IPS-18c (cell line): ENCODE data around the gene FBXL16.
"Not testable (repeated sequence)": the region's sequence is repeated elsewhere in the genome, so short reads cannot be mapped to it uniquely, and the experiment has no call there.

Experiments used
- H3K4me3 ChIP-seq: 2 replicates; pipeline ENCODE4 v1.7.0; 2013; ENCODE audit warnings: low read depth, mild to moderate bottlenecking, low read length, moderate library complexity; ENCODE audit not compliant: insufficient read depth
- H3K9me3 ChIP-seq: one replicate; pipeline ENCODE4 v1.6.1; 2013; ENCODE audit warnings: mild to moderate bottlenecking, low read length, moderate library complexity; ENCODE audit not compliant: control insufficient read depth, insufficient read depth

FBXL16 gene, protein sequence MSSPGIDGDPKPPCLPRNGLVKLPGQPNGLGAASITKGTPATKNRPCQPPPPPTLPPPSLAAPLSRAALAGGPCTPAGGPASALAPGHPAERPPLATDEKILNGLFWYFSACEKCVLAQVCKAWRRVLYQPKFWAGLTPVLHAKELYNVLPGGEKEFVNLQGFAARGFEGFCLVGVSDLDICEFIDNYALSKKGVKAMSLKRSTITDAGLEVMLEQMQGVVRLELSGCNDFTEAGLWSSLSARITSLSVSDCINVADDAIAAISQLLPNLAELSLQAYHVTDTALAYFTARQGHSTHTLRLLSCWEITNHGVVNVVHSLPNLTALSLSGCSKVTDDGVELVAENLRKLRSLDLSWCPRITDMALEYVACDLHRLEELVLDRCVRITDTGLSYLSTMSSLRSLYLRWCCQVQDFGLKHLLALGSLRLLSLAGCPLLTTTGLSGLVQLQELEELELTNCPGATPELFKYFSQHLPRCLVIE

DNA sequence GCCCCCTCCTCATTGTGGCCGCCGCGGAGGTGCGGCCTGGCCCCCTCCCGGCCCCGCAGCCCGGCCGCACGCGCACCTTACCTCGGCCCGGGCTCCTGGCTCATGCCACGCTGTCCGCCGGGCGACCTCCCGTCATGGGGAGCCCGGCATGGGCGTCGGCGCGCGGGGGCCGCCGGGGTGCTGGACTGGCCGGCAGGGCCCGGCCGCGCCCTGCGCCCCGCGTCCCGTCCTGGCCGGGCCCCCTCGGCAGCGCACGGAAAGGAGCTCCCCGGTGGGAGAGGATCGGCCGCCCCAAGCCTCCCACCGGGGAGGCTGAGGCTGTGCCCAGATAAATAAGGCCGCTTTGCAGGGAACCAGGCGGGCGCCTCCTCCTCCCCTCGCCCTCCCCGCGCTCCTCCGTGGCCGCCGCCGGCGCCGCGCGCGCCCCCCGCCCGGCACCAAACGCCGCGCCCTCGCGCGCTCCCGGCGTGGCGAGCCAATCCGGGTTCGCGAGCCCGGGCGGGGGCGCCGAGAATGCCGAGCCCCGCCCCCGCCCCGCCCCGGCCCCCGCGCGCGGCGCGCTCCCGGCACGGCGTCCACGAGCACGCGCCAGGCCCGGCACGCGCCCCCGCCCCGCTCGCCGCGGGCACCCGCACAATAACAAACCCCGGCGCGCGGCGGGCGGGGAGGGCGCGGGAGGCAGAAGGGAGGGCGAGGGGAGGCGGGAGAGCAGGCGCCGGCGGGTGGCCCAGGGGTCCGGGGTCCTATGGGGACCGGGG, at the start of gene FBXL16:
Gene FBXL16, minus strand, starts transcription at position 371 of the 758 bp plus-strand sequence. CDS start 8,396 bp downstream, outside the sequence.
- no peaks in the 10 kb centered on the region for H3K9me3 ChIP-seq
- peak within 1 kb of the TSS; percentile 50 for H3K4me3 ChIP-seq

DNA sequence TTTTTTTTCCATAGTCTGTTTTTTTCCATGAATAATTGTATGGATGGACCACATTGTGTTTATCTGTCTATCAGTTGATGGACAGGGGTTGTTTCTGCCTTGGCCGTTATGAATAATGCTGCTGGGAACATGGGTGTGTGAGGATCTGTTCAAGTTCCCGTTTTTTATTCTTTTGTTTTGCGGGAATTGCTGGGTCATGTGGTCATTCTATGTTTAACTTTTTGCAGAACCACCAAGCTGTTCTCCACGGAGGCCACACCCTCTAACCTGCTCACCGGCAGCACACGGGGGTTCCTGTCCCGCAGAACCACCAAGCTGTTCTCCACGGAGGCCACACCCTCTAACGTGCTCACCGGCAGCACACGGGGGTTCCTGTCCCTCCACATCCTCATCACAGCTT, 49.1 kb upstream of the FBXL16 start:
- H3K4me3 ChIP-seq = no peak overlapping the region
- no peaks in the 10 kb centered on the region for H3K9me3 ChIP-seq

DNA sequence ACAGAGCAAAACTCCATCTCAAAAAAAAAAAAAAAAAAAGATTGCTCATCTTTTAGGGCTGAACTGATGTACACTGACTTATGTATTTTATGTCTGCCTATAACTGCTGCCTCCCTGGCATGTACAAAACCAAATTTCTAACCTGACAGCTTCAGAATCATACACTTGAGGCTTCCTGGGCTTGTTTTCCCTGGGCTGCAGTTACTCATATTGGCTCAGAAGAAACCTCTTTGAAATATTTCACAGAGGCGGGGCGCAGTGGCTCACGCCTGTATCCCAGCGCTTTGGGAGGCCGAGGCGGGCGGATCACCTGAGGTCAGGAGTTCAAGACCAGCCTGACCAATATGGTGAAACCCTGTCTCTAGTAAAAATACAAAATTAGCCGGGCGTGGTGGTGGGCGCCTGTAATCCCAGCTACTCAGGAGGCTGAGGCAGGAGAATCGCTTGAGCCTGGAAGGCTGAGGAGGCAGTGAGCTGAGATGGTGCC, 48.6 kb upstream of the FBXL16 start:
- H3K4me3 ChIP-seq, H3K9me3 ChIP-seq: not testable (repeated sequence)

DNA sequence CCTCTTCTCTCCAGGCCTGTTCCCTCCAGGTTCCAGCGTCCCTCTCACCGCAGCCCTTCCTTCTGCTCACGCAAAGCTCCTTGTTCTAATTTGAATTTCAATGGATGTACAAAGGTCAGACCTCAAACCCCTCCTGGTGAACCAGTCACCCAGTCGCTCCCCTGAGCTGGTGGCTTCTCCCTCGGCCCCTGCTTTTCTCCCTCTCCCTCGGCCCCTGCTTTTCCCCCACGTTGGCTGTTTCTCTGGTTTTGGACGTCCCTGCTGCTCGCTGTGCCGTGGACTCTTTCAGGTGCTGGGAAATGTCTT, 46.4 kb upstream of the FBXL16 start:
- no peak overlapping the region for H3K4me3 ChIP-seq
- no peaks in the 10 kb centered on the region for H3K9me3 ChIP-seq

DNA sequence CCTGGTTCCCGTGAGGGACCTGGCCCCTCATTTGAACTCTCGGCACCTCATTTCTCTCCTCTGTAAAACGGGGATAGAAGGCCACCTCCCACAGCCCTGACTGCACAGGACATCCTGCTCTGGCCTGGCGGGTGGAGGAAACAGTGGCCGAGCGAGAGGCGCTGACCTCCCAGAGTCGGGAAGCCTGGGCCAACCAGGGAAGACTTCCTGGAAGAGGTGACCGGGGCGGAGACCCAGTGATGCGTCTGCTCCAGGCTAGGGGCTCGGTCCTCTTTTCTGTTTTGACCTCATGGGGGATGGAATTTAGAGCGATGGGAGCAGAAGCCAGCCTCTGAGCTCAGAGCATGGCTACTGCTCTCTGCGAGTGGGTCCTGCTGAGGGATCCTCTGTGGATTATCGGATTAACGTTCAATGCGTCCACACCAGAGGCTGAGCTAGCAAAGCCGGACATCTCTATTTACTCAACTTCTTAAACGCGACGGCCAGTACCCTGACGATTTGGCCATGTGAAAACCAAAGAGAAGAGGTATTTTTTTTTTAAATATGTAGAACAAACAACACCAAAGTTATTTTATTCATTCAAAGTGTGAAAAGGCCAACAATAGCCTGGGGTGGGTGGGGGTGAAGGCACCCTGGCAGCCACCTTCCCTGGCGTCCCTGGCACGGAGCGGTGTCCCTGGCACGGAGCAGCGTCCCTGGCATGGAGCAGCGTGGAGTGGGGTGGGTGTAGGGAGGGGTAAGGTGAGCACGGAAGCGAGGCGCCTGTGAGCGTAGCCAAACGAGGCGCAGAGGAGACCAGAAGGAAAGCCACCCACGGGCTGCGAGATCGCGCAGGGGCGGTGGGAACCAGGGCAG, 45.8 kb upstream of the FBXL16 start:
- no peak overlapping the region for H3K4me3 ChIP-seq
- no peaks in the 10 kb centered on the region for H3K9me3 ChIP-seq

DNA sequence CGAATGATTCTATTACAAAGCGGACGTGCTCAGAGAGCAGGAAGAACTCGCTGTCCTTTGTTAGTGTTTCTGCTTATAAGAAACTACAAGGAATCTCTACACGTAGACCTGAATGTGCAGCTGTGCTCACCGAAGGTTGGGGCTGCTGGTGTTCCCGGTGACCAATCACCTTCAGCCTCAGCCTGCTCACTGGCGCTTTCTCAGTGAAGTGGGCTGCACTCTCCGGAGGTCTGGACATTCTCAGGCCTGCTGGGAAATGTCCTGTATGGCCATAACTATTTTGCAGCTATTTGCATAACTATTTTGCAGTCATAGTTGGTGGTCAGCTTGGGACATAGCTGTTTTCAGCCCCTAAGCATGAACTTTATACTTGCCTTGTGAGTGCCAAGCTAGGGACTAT, 44.9 kb upstream of the FBXL16 start:
- no peaks in the 10 kb centered on the region for H3K9me3 ChIP-seq
- H3K4me3 ChIP-seq = no peak overlapping the region

DNA sequence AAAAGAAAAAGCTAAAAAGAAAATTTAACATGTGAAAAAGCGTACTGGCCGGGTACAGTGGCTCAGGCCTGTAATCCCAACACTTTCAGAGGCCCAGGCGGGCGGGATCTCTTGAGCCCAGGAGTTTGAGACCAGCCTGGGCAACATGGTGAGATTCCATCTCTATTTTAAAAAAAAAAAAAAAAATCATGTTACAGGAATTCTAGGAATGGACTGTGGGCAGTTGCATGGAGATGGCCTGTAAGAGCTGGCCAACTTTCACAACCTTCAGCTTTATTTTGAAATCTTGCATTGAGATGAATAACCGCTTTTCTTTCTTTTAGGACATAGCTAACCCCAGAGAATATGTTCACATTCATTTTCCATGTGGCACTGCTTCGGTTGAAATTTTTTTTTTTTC, 43.4 kb upstream of the FBXL16 start:
- no peaks in the 10 kb centered on the region for H3K9me3 ChIP-seq
- H3K4me3 ChIP-seq = no peak overlapping the region

DNA sequence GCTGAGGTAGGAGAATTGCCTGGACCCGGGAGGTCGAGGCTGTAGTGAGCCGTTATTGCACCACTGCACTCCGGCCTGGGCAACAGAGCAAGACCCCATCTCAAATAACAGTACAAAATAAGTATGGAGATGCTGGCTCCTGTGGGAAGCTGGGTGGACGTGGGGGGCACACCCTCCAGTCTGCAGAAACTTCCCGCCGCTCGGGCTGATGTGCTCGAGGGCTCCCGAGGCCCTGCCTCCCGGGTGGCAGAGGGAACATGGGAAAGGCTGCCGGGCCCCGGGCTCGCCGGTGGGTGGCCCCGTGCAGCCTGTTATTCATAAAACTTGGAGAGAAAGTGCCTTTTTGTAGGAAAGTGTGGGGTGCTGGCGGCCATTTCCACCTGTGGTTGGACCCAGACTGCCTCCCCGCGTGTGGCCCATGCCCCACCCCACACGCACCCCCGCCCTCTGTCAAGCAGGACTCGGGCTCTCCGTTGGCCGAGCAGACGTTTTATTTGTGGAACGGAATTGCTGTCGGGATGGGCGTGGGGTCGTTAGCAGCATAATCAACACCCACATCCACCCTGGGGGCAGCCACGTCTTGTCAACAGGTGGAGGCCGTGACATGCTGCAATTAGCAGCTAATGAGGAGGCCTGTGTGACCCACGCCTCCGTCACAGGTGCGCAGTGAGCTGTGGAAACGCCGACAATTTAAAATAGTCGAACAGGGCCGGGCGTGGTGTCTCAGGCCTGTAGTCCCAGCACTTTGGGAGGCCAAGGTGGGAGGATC, 42.6 kb upstream of the FBXL16 start:
- no peak overlapping the region for H3K4me3 ChIP-seq
- H3K9me3 ChIP-seq = no peaks in the 10 kb centered on the region

DNA sequence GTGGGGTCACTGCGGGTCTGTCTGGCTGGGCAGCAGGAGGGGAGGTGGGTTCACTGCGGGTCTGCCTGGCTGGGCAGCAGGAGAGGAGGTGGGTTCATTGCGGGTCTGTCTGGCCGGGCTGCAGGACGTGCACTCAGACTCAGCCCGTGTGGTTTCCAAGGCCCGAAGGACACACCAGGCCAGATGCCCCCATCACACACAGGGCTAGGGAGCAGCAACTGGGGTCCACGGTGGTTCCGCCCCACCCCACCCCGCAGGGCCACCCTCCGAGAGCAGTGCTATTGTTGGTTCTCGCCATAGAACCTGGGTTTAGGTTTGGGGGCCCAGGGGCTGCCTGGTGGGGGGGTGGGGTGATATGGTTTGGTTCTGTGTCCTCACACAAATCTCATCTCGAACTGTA, 41.0 kb upstream of the FBXL16 start:
- H3K9me3 ChIP-seq = no peaks in the 10 kb centered on the region
- no peak overlapping the region for H3K4me3 ChIP-seq

DNA sequence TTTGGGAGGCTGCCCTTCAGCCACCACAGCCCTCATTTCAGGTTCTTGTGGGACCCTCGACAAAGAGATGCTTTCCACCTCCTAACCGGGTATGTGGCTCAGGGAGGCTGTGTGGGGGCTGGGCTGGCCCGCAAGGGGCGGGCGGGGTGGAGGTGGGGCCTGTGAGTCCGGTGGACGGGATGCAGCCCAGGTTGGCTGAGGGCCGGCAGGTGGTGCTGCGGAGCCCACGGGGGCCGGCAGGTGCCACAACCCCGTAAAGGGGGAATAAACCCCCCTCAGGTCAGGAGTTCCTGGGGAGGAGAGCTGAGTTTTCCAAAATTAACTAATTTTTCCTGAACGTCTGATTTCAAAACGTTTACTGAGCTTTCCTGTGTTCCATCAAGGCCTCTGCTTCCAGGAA, 40.1 kb upstream of the FBXL16 start:
- Histone ChIP-seq H3K9me3 (no peaks in the 10 kb centered on the region), H3K4me3 (no peak overlapping the region)

DNA sequence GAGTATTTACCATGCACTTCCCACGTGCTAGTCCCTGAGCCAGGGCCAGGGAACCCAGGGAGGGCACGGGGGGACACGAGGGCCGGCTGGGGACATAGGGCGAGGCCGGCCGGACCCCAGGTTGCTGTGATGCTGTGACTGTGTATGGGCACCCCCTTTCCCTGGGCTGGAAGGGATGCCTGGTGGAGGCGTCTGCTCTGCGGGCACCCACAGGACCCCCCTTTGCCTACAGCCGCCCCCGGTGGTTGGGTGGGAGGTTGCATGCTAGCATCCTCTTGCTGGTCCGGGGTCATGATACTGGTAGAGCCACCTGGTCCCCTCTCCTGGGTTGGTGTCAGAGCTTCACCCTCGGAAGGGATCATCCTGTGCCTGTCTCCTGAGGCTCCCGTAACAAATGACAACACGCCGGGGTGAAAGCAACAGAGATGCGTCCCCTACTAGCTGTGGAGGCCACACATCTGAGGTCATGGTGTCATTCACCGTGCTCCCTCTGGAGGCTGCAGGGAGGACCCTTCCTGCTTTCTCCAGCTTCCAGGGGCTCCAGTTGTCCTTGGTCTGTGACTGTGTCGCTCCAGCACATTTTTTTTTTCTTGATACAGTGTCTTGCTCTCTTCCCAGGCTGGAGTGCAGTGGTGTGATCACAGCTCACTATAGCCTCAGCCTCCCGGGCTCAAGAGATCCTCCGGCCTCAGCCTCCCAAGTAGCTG, 38.3 kb upstream of the FBXL16 start:
- H3K4me3 ChIP-seq = no peak overlapping the region

DNA sequence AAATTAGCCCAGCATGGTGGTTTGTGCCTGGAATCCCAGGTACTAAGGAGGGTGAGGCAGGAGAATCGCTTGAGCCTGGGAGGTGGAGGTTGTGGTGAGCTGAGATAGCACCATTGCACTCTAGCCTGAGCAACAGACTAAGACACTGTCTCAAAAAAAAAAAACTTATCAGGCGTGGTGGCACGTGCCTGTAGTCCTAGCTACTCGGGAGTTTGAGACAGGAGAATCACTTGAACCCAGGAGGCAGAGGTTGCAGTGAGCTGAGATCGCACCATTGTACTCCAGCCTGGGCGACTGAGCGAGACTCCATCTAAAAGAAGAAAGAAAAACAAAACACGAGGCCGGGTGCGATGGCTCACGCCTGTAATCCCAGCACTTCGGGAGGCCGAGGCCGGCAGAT, 37.3 kb upstream of the FBXL16 start:
- not testable (repeated sequence) for H3K4me3 ChIP-seq, H3K9me3 ChIP-seq

More for the DNA sequence above, 38.3 kb upstream of the FBXL16 start:
- H3K9me3 ChIP-seq = no peaks in the 10 kb centered on the region

DNA sequence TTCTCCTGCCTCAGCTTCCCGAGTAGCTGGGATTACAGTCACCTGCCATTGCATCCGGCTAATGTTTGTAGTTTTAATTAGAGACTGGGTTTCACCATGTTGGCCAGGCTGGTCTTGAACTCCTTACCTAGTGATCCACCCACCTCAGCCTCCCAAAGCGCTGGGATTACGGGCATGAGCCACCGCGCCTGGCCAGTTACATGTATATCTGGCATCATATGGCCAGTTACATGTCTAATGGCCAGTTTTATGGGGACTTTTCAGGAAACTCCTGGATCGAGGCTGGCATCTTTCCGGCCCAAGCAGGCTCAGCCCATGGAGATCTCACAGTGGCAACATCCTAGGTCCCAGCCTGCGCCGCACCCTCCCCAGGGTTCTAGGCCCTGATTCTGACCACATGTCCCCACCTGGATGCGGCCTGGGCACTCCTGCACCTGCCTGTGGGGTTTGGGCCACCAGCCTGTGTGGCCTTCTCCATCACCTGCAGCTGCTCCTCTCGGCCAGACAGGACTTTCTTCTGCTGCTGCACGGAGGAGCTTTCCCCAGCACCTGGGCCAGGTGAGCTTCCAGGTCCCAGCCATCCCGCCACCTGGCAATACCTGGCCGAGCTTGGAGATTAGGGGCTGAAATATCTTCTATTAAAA, 36.5 kb upstream of the FBXL16 start:
- H3K4me3 ChIP-seq = no peak overlapping the region
- no peaks in the 10 kb centered on the region for H3K9me3 ChIP-seq

DNA sequence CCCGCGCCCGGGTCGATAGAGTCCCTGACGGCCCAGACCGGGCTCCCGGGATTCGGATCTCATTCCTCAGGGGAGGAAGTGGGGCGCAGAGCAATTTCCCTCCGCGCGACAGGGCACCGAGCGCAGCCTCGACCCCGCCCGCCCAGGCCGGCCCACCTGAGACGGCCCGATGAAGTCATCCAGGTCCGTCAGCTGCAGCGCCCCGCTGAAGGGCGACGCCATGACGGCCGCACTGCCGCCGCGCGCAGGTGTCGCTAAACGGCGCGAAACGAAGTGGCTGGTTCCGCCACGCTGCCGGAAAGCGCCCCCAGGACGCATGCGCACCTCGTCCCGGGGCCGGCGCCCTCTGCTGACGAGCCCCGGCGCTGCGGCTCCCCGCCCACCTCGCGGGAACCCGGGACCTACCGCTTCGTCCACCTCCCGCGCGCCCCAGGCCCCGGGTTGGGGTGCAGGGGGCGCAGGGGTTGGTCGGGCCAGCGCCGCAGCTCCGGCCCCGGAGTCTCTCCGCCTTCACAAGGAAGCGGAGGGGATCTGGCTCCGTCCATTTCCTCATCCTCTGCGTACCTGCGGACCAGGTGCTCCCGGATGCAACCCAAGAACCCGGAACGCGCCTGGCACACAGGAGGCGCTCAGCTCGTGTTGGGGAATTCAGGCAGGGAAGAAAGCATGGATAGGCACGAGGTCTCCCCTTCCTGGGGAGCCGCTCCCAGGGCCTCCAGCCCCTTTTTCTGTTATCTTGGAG, 35.3 kb upstream of the FBXL16 start, which contains the start of gene CIAO3:
Gene CIAO3, minus strand, starts transcription at position 234 of the 742 bp plus-strand sequence. Its CDS starts 12 bp downstream, at position 222.
- Histone ChIP-seq H3K4me3 (peak within 1 kb of the TSS; percentile 92), H3K9me3 (no peaks in the 10 kb centered on the region)

DNA sequence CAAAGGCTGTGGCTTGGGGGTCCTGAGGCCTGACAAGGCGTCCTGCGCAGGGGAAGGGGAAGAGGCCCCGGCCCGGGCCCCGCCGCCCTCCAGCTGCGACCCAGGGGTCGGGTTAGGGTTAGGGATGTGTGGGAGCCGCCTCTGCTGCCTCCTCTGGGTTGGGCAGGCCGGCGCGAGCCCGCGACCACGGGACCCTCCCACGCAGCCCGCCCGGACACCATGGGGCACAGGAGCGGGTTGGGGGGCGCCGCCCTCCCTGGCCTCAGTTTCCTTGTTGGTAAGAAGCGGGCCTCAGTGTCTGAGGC, 34.8 kb upstream of the FBXL16 start:
- no peaks in the 10 kb centered on the region for H3K9me3 ChIP-seq
- peak overlapping the region; percentile 92 for H3K4me3 ChIP-seq
